CD4-positive, alpha-beta T cell treated with Interleukin-6 for 4 hours (primary cell): ENCODE data around the gene RDH12.
"Not testable (repeated sequence)": the region's sequence is repeated elsewhere in the genome, so short reads cannot be mapped to it uniquely, and the experiment has no call there.

Source experiments
- DNase-seq: peaks from one replicate; pipeline ENCODE4 v3.0.0-alpha.2; 2020; ENCODE audit warnings: mixed read lengths

The RDH12 gene

DNA sequence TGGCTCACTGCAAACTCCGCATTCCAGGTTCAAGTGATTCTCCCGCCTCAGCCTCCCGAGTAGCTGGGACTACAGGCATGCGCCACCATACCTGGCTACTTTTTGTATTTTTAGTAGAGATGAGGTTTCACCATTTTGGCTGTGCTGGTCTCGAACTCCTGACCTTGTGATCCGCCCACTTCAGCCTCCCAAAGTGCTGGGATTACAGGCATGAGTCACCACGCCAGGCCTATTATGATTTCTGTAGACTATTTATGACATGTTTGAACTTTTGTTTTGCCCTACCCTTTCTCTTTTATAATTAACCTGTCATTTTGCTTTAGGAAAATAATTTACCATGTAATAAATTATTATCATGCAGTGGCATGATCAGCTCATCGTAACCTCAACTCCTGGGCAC lies at the start of gene RDH12:
Gene RDH12, plus strand, starts transcription at position 395 of the 400 bp plus-strand sequence. CDS start 20,757 bp downstream, outside the sequence.
- DNase-seq, result not testable (repeated sequence)

DNA sequence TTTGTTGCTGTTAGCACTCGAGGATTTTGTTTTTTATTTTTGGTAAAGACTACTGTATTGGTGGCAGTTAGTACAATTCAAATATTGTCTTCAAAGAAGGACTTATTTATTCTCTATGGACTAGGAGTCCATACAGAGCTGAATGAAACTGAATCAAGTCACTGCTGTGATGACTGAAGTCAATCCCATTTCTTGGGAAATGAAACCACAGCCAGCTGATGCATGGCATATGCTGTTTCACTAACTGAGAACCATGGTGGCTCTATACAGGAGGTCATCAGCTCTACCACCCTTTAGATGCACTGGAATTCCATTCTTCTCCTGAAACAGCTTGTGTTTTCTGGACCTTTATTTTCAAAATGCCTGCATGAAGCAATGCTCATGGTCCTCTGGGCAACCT lies 49.5 kb upstream of the RDH12 start:
- DNase-seq, result no peak

DNA sequence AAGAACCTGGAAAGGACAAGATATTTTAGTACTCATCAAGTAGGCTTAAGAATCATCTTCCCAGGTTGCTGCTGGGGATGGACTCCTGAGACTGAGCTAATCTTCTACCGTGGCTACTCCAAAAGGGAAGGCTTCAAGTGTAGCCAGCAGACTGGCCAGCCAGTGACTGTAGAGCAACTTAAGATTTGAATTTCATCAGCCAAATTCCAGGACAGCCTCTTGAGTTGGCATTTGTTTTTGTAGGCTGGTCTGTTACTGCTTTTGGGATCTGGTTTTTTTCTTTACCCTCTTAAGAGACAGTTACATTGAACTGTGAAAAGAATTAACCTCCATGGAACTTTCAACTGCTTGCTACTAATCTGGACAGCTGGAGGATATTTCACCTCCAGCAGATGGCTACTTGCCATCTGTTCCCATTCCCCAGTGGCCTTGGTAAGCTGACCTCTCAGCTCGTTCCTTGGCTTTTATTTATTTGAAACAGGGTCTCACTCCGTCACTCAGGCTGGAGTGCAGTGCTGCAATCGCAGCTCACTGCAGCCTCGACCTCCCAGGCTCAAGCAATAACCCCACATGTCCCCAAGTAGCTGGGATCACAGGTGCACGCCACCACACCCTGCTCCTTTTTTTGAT lies 47.9 kb upstream of the RDH12 start:
- no peak for DNase-seq

DNA sequence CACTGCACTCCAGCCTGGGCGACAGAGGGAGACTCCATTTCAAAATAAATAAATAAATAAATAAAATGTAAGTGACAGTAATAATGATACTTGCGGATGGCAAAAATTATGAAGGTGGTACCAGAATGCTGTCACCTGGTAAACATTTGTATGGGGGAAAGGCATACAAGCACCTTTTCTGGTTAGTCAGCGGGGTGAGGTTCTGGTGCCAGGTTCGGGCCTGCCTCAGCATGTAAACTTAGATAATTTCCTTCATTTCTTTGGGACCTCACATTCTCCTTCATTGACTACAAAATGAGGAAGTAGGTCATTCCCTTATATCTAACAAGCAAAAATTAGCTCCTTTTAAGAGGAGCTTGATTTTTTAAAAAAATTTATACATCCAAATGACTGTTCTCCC lies 38.1 kb upstream of the RDH12 start:
- DNase-seq, result no peak

DNA sequence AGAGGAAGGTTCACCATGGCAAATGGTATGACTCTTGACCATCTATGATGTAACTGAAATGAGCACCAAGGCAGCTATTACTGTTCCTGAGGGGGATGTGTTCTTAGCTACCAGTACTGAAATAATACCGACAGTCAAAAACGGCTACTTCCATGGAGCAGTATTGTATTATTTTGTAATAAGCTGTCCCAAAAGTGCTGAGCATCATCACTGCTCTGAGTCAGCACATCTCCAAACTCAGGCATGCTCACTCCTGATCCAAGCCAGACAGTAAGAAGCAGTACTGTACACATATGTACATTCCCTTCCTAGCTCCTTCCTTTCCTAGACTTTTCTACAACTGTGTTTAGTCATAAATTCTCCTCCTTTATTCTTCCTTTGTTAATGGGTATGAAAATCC lies 35.8 kb upstream of the RDH12 start:
- DNase-seq, result no peak

DNA sequence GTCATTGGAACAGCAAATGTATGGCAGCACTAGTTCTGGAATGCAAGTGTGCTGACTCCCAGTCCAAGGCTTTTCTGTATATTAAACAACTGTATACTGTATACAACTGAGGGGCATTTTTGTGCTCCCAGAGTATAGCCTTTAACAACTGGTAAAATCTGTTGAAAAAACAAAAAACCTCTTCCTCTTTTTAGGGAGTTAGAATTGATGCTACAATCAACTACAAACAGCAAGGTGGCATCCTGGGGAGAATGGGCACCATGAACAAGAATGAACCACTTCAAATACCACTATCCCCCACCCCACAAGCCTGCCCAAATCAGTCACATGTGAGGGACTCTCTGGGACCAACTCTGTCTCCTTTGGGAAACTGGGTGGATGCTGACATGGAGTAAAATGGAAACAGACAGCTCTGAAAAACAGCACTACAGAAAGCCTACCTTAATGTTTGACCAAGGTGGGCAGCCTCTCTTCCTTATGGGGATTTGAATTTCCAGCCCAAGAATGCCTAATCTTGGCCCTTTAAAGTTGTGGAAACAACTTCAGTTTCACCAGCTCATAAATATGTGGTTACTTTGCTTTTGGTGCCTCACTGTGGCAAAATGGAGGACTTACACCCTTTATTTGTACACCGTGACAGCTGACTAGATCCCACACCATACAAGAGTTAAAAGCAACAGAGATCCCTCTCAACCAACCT lies 34.8 kb upstream of the RDH12 start:
- peak; percentile 40 for DNase-seq

DNA sequence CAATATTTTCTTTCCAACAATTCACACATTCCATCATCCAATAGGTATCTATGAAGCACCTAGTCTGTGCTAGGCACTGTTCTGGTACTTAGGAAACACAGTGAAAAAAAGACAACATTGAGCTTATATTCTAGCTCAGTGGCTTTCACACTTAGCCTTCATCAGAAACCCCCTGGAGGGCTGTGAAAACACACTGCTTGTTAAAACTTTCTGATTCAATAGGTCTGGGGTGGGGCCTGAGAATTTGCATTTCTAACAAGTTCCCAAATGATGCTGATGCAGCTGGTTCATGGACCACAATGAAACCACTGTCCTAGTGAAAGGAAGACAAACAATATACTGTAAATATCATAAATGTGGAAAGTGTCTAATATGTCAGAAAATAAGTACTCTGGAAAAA lies 33.1 kb upstream of the RDH12 start:
- no peak for DNase-seq

DNA sequence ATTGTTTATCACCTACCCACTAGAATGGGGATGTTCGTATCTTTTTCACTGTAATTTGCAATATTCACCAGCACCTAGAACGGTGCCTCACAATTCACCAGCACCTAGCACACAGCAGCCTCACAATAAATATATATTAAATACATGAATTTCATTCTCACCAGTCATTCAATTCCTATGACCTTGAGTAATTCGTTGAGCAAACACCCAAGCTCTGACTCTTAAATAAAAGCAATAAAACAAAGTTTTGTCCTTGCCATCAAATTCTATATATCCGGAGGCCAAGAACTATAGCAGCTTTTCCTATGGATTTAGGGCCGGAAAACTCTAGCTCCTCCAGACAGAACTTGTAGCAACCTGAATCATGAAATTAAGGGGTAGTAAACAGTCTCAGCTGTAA lies 28.2 kb upstream of the RDH12 start:
- DNase-seq, result no peak

DNA sequence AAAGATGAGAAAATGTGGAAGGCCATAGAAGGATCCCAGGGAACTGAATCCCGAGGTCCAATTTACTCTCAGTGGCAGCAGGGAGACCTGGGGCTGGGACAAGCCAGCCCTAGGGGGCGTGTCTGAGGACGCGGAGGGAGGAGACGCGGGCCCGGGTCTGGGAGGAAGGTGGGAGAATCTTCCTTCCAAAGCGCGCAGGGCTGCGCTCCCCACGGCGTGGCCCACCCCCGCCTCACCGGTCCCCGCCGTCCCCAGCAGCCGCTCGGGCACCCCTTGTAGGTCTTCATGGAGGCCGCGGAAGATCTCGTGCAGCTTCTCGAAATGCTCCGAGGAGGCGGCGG lies 27.6 kb upstream of the RDH12 start:
- peak; percentile 62 for DNase-seq

DNA sequence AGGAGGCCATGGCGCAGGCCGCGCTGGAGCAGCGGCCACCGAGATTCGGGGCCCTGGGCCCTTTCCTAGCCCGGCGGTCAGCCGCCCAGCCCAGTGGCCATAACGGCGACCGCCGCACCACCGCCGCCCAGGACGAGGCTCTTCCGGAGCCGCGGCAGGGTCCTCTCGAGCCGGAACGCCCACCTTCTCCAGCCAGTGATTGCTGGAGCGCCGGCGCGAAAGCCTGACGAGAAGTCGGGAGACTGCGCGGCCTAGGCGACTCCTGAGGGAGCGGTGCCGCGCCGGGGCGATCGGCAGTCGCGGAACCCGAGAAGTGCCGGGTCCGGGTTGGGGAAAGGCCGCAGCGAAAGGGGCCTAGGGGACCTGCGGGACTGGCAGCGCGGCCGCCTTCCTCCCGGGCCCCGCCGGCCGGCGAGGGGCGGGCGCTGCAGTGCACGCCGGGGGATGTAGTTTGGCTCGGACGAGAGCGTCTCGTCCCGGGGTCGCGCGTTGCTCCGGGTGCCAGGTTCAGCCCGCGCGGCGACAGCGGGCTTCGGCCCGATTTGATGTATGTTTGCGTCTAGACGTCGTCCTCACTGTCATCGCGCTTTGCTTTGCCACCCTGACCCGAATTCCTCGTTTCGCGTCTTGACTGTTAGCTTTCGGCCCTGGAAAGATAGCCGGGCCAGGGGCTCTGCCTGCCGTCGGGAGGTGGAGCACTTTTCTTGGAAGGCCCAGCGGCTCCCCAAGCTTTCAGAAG lies 27.0 kb upstream of the RDH12 start, which contains the start of gene VTI1B:
Gene VTI1B, minus strand, starts transcription at position 153 of the 739 bp plus-strand sequence. Its CDS starts 143 bp downstream, at position 10.
- DNase-seq, result peak; percentile 78

DNA sequence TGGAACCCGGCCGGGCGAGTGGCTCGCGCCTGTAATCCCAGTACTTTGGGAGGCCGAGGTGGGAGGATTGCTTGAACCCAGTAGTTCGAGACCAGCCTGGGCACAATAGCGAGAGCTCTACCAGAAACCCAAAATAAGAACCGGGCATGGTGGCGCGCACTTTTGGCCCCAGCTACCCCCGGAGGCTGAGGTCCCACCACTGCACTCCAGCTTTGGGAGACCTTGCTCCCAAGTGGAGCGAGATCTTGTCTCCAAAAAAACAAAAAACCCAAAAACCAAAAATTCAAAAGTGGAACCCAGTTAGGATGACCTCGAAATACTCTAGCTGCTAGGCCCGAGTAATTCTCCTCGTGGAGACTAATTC lies 26.5 kb upstream of the RDH12 start:
- DNase-seq, result no peak

DNA sequence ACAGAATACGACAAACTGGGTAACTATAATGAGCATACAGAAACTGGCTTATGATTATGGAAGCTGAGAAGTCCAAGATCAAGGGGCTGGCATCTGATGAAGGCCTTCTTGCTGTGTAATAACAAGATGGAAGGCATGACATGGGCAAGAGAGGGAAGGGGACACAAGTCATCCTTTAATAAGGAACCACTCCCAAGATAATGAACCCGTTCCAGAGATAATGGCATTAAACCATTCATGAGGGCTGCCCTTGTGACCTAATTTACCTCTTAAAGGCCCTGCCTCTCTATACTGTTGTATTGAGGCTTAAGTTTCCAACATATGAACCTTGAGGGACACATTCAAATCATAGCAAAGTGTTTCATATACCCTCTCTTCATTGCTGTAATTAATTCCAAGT lies 22.7 kb upstream of the RDH12 start:
- no peak for DNase-seq

DNA sequence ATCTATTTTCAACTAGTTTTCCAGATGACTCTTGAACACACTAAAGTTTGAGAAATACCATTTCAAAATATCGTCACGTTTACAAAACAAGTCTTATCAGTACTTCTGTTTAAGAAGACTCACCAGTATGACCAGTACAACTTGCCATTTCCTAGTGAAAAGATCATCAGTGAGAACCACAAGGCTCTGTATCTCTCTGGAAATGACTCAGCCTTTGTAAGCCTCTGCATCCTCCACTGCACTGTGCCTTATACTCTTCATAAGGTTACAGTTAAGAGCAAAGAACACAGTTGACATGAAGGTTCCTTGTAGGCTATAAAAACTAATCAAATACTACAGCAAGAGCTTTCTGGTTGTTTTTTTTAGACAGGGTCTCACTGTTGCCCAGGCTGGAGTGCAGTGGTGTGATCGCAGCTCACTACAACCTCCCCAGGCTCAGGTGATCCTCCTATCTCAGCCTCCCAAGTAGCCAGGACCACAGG lies 21.5 kb upstream of the RDH12 start:
- DNase-seq, result no peak

DNA sequence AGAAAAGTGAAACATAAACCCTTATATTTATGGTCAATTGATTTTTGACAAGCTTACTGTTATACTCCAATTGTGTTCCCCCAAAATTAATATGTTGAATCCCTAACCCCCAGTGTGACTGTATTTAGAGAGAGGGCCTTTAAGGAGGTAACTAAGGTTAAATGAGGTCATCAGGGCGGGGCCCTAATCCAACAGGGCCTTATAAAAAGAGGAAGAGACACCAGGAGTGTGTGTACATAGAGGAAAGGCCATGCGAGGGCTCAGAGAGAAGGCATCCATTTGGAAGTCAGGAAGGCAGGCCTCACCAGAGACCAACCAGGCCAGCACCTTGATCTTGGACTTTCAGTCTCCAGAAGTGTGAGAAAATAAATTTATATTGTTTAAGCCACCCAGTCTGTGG lies 20.7 kb upstream of the RDH12 start:
- no peak for DNase-seq

DNA sequence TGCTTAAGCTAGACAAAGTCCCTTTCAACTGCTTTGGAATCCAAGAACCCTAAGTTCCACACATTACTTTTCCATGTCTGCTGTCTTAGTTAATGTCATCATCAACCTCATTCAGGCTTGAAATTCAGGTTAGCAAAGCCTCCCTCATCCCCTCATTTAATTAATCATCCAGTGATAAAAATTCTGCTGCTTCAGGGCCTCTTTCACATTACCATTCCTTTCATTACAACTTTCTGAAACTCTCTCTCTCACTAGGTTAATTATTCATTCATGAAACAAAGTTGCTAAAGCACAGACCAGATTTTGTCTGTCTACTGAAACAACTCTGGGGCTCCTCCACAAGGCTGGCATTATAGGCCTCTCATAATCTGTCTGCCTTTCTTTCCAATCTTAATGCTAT lies 17.8 kb upstream of the RDH12 start:
- DNase-seq, result no peak

DNA sequence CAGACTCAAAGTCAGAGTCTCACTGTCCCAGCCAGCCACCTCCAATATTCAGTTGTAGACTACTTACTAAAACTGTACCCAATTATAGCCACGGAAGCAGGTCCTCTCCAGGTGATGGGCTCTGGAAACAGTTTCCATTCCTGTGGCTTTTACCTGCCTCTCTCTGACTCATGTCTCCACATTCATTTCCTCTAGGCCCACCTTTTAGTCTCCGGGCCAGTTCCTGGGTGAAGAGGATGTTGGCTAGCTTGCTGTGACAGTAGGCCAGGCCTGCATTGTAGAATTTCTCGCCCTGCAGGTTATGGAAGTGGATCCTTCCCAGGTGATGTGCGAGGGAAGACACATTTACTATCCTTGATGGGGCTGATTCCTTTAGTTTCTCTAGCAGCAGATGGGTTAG lies 11.7 kb upstream of the RDH12 start:
- no peak for DNase-seq

DNA sequence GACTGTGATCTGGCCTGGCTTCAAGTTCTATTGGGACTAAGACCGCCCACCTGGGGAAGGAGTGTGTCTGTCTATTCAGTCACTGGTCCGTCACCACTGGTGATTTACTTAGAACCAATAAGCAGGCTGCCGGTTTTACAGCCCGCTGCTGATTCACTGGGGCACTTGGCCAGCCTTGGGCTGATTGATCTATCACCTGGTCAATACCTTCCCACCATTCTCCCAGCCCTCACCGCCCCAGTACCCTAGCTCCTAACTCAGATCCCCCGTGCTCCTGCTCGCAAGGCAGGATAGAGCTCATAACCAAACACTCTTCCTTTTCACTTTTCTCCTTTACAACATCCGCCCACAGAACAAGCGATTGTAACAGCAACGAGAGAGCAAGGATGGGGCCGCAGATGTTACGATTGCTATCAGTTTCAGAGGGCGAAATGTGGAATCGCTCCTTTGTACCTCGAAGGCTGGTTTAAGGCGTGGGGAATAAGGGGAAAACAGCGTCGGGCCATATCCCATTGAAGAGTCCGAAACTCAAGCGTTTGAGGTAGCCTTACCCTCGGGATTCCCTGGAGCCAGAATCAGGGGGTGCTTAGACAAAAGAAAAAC lies 6.8 kb upstream of the RDH12 start:
- peak; percentile 65 for DNase-seq

DNA sequence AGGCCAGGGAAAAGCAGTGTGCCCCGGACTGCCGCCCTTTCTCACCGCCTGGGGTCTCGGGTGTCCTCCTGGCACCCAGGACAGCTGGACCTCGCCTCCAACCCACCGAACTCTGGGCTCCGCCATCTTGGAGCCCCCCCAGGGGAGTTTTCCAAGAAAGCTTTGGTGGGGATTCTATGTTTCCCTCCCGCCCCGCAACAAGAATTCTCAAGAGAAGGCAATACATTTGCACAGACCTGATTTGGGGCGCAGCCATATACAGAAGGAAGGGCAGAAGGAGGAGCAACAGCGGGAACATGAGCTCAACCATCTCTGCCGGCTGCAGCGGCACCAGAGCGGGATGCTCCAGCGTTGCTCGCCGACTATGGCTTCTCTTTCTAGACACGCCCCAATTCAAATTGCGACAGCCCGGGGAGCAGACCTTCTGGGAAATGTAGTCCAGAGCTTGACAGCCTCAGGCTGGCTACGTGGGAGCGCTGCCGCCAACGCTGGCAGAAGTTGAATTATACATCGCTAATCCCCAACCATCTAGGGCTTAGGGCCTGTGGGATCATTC lies 6.2 kb upstream of the RDH12 start, which contains the start of gene RDH11:
Gene RDH11, minus strand, starts transcription at position 371 of the 556 bp plus-strand sequence. Its CDS starts 61 bp downstream, at position 310.
- peak; percentile 82 for DNase-seq

DNA sequence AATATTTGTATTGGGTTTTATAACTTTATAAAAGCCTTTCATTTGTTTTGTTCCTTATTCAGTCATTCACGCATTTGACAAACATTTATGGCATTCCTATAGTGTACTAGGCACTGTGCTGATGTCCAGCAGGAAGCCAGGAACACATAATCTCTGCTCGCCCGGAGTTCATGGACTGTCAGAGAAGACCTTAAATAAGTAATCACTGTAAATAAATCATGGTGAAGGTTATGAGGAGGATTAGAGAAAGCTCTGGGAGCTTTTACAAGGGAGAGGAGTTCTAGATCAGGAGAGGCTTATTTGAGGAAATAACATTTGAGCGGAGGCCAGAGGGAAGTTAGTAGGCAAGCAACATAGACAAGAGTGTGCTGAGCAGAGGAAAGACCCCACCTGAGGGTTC lies 4.7 kb upstream of the RDH12 start:
- no peak for DNase-seq

DNA sequence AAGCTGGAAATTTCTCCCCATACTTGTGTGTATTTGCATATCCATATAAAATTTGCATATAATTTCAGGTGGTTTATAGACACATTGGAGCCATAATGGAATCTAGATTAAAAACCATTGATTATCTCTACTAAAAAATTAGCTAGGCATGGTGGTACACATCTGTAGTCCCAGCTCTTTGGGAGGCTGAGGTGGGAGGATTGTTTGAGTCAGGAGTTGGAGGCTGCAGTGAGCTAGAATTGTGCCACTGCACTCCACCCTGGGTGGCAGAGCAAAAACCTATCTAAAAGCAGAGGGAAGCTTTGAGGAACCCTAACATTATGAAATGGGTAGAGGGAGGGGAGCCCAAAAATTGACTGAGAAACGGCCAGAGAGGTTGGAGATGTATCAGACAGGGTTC lies 3.5 kb upstream of the RDH12 start:
- no peak for DNase-seq

DNA sequence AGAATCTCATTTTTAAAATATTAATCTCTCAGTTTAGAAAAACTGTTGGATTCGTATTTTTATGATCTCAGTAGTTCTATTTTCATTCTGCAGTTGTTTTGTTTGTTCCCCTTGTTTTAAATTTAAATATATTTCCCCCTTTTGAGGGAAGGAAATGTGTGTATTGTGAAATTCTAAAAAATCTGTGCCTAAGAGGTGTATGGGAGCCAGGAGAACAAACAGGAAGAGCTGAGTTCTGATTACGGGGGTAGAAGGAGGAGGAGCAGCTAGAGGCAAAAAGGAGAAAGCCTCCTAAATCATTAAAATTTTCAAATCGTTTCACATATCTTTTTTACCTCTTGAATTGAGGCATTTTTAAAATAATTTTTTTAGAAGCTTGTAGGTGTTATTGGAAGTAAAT lies 2.3 kb downstream of the RDH12 start:
- no peak for DNase-seq

DNA sequence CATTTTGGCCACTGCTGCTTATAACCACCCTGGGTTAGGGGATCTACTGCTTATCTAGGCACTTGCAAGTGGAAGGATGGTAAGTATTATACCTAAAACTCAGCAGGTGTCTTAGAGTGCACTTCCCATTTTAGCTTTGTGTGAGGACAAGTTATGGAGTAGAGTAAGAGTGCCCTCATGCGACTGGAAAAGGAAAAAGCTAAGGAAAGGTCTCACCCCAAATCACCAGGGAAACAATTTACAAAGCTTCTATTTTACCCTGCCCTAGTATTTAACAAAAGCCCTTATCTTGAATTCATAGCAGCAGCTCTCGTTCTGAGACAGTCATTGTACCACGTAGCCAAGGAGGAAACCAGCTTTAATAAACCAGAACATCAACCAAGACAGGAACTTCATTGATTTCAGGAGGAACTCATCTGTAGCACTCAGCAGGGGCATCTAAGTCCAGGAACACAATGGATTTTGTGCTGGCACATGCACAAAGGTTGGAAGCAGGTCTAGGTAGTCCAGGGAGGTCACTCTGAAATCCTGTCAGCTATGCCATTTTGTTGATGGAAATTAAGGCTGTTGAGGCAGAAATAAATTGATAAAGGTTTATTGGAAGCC lies 2.9 kb downstream of the RDH12 start:
- DNase-seq, result peak; percentile 45

DNA sequence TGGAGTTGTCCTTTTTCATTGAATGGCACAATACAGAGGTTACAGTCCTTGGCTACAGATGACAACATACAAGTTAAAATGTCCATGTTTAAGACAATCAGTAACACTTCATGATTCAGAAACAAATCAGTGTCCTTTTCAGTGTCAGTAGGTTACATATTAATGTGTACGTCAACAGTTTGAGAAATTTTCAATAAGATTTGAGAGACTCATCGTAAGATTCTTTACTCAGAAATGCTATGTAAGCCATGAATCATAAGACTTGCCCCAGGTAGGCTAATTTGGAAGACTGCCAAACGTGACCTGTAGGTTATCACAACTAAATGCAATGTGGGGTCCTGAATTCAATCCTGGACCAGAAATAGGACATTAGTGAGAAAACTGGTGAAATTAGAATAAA lies 3.5 kb downstream of the RDH12 start:
- DNase-seq, result no peak
